ENCODE measurements around the gene CDH1.

CDH1 gene
- 0.17 to 0.97 (median 0.26) reads per million in 3 donors for total RNA-seq

- Histone ChIP-seq H3K4me1 (ENCODE audit: control insufficient read depth, insufficient read depth, low read length, poor library complexity, severe bottlenecking) (peaks cover 13% of the 10 kb centered on the region), H3K36me3 (ENCODE audit: control insufficient read depth, insufficient read depth, low read length) (no peaks in the 10 kb centered on the region), H3K4me3 (ENCODE audit: insufficient read depth, low read depth, low read length, poor library complexity, severe bottlenecking) (peak within 1 kb of the TSS; percentile 22), H3K27ac (ENCODE audit: insufficient read depth, low read length, poor library complexity, severe bottlenecking) (no peak within 1 kb of the TSS), H3K9me3 (ENCODE audit: control insufficient read depth, low read length) (no peaks in the 10 kb centered on the region), H3K27me3 (replicated peaks; ENCODE audit: control insufficient read depth, insufficient read depth, low read length, poor library complexity, severe bottlenecking) (peaks cover 17% of the 10 kb centered on the region)
- no peak for DNase-seq
These were observed at the start of gene CDH1 for GRCh38 chr16:68737046-68737729. Gene CDH1, plus strand, starts transcription at chr16:68737292. Its CDS starts 124 bp downstream, at chr16:68737416.

- H3K9me3 ChIP-seq (ENCODE audit: control insufficient read depth, low read length), result no peaks in the 10 kb centered on the region
- DNase-seq, result no peak
- H3K27me3 ChIP-seq (replicated peaks; ENCODE audit: control insufficient read depth, insufficient read depth, low read length, poor library complexity, severe bottlenecking), result no peaks in the 10 kb centered on the region
- no peak overlapping the region for H3K27ac ChIP-seq (ENCODE audit: insufficient read depth, low read length, poor library complexity, severe bottlenecking)
- H3K4me3 ChIP-seq (ENCODE audit: insufficient read depth, low read depth, low read length, poor library complexity, severe bottlenecking), result no peak overlapping the region
- H3K4me1 ChIP-seq (ENCODE audit: control insufficient read depth, insufficient read depth, low read length, poor library complexity, severe bottlenecking), result no peaks in the 10 kb centered on the region
- H3K36me3 ChIP-seq (ENCODE audit: control insufficient read depth, insufficient read depth, low read length), result no peaks in the 10 kb centered on the region
These were observed 47.2 kb upstream of the CDH1 start for GRCh38 chr16:68689921-68690320.

DNA sequence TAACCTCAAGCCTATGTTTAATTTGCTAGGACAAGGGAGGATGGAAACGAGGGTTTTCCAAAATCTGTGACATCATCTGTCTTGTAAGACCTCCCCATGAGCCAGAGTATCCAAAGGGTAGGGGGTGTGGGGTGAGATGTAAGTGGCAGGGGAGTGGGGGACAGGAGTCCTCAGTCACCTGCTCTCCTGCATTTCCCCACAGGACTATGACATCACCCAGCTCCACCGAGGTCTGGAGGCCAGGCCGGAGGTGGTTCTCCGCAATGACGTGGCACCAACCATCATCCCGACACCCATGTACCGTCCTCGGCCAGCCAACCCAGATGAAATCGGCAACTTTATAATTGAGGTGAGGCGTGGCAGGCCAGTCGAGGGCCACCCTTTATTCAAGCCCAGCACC, 41.5 kb upstream of the CDH1 start:
- no peak for DNase-seq
- H3K4me3 ChIP-seq (ENCODE audit: insufficient read depth, low read depth, low read length, poor library complexity, severe bottlenecking), result no peak overlapping the region
- H3K27me3 ChIP-seq (replicated peaks; ENCODE audit: control insufficient read depth, insufficient read depth, low read length, poor library complexity, severe bottlenecking), result no peaks in the 10 kb centered on the region
- no peak overlapping the region for H3K27ac ChIP-seq (ENCODE audit: insufficient read depth, low read length, poor library complexity, severe bottlenecking)
- no peaks in the 10 kb centered on the region for H3K36me3 ChIP-seq (ENCODE audit: control insufficient read depth, insufficient read depth, low read length)
- no peaks in the 10 kb centered on the region for H3K4me1 ChIP-seq (ENCODE audit: control insufficient read depth, insufficient read depth, low read length, poor library complexity, severe bottlenecking)
- no peaks in the 10 kb centered on the region for H3K9me3 ChIP-seq (ENCODE audit: control insufficient read depth, low read length)

- Histone ChIP-seq H3K4me3 (ENCODE audit: insufficient read depth, low read depth, low read length, poor library complexity, severe bottlenecking) (no peak overlapping the region), H3K4me1 (ENCODE audit: control insufficient read depth, insufficient read depth, low read length, poor library complexity, severe bottlenecking) (no peaks in the 10 kb centered on the region), H3K9me3 (ENCODE audit: control insufficient read depth, low read length) (no peaks in the 10 kb centered on the region), H3K27ac (ENCODE audit: insufficient read depth, low read length, poor library complexity, severe bottlenecking) (no peak overlapping the region), H3K27me3 (replicated peaks; ENCODE audit: control insufficient read depth, insufficient read depth, low read length, poor library complexity, severe bottlenecking) (no peaks in the 10 kb centered on the region), H3K36me3 (ENCODE audit: control insufficient read depth, insufficient read depth, low read length) (no peaks in the 10 kb centered on the region)
- DNase-seq, result no peak
These were observed 40.6 kb upstream of the CDH1 start for GRCh38 chr16:68696514-68696913.

GRCh38 chr16:68698091-68698490, 39.0 kb upstream of the CDH1 start:
- Histone ChIP-seq H3K27me3 (replicated peaks; ENCODE audit: control insufficient read depth, insufficient read depth, low read length, poor library complexity, severe bottlenecking) (no peaks in the 10 kb centered on the region), H3K4me3 (ENCODE audit: insufficient read depth, low read depth, low read length, poor library complexity, severe bottlenecking) (no peak overlapping the region), H3K36me3 (ENCODE audit: control insufficient read depth, insufficient read depth, low read length) (no peaks in the 10 kb centered on the region), H3K9me3 (ENCODE audit: control insufficient read depth, low read length) (no peaks in the 10 kb centered on the region), H3K27ac (ENCODE audit: insufficient read depth, low read length, poor library complexity, severe bottlenecking) (no peak overlapping the region), H3K4me1 (ENCODE audit: control insufficient read depth, insufficient read depth, low read length, poor library complexity, severe bottlenecking) (no peaks in the 10 kb centered on the region)
- DNase-seq, result no peak

DNA sequence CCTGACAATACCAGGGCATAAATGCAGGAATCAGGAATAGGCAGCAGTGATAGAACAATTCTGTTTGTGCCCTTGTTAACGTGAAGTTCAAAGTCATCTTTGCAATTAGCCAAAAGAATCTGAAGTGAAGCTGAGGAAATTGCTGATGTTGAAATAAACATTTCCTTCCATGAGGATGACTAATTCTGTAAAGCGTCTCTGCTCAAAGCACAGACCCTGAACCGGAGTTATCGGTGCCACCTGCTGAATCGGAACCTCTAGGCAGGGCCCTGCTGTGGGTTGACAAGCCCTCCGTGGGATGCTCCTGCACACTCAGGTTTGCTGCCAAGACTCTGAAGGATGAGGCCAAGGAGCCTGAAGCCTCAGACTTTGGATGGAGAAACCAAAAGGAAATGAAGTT, 37.0 kb upstream of the CDH1 start:
- H3K27me3 ChIP-seq (replicated peaks; ENCODE audit: control insufficient read depth, insufficient read depth, low read length, poor library complexity, severe bottlenecking), result no peaks in the 10 kb centered on the region
- no peak overlapping the region for H3K27ac ChIP-seq (ENCODE audit: insufficient read depth, low read length, poor library complexity, severe bottlenecking)
- no peaks in the 10 kb centered on the region for H3K36me3 ChIP-seq (ENCODE audit: control insufficient read depth, insufficient read depth, low read length)
- no peak for DNase-seq
- H3K4me3 ChIP-seq (ENCODE audit: insufficient read depth, low read depth, low read length, poor library complexity, severe bottlenecking), result no peak overlapping the region
- H3K9me3 ChIP-seq (ENCODE audit: control insufficient read depth, low read length), result no peaks in the 10 kb centered on the region
- H3K4me1 ChIP-seq (ENCODE audit: control insufficient read depth, insufficient read depth, low read length, poor library complexity, severe bottlenecking), result no peaks in the 10 kb centered on the region

DNA sequence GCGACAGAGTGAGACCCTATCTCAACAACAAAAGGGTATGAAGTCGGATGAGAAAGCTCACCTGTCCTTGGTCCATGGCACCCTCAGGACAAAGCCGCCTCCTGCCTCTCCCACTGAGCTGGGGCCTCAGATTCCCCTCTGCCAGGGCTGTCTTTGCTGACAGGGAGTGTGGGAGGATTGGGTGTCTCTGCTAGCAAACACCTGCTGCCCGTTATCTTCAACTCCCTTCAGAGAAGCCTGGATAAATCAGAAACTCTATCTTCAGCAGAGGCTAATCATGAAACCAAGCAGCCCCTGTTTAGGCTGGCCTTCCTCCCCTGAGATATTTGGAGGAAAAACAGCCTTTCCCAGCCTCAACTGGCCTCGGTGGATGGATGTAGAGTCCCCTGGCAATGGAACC, 36.3 kb upstream of the CDH1 start:
- DNase-seq, result no peak

GRCh38 chr16:68704232-68704867, 32.7 kb upstream of the CDH1 start:
- Histone ChIP-seq H3K27ac (ENCODE audit: insufficient read depth, low read length, poor library complexity, severe bottlenecking) (no peak overlapping the region), H3K9me3 (ENCODE audit: control insufficient read depth, low read length) (no peaks in the 10 kb centered on the region), H3K4me3 (ENCODE audit: insufficient read depth, low read depth, low read length, poor library complexity, severe bottlenecking) (no peak overlapping the region), H3K4me1 (ENCODE audit: control insufficient read depth, insufficient read depth, low read length, poor library complexity, severe bottlenecking) (no peaks in the 10 kb centered on the region), H3K27me3 (replicated peaks; ENCODE audit: control insufficient read depth, insufficient read depth, low read length, poor library complexity, severe bottlenecking) (no peaks in the 10 kb centered on the region), H3K36me3 (ENCODE audit: control insufficient read depth, insufficient read depth, low read length) (no peaks in the 10 kb centered on the region)
- DNase-seq, result peak in 2 of 3 donors; percentile 5 to 26

More for the DNA sequence above, 36.3 kb upstream of the CDH1 start:
- H3K27me3 ChIP-seq (replicated peaks; ENCODE audit: control insufficient read depth, insufficient read depth, low read length, poor library complexity, severe bottlenecking), result no peaks in the 10 kb centered on the region
- H3K4me1 ChIP-seq (ENCODE audit: control insufficient read depth, insufficient read depth, low read length, poor library complexity, severe bottlenecking), result no peaks in the 10 kb centered on the region
- no peaks in the 10 kb centered on the region for H3K9me3 ChIP-seq (ENCODE audit: control insufficient read depth, low read length)
- no peak overlapping the region for H3K27ac ChIP-seq (ENCODE audit: insufficient read depth, low read length, poor library complexity, severe bottlenecking)
- no peaks in the 10 kb centered on the region for H3K36me3 ChIP-seq (ENCODE audit: control insufficient read depth, insufficient read depth, low read length)
- no peak overlapping the region for H3K4me3 ChIP-seq (ENCODE audit: insufficient read depth, low read depth, low read length, poor library complexity, severe bottlenecking)

DNA sequence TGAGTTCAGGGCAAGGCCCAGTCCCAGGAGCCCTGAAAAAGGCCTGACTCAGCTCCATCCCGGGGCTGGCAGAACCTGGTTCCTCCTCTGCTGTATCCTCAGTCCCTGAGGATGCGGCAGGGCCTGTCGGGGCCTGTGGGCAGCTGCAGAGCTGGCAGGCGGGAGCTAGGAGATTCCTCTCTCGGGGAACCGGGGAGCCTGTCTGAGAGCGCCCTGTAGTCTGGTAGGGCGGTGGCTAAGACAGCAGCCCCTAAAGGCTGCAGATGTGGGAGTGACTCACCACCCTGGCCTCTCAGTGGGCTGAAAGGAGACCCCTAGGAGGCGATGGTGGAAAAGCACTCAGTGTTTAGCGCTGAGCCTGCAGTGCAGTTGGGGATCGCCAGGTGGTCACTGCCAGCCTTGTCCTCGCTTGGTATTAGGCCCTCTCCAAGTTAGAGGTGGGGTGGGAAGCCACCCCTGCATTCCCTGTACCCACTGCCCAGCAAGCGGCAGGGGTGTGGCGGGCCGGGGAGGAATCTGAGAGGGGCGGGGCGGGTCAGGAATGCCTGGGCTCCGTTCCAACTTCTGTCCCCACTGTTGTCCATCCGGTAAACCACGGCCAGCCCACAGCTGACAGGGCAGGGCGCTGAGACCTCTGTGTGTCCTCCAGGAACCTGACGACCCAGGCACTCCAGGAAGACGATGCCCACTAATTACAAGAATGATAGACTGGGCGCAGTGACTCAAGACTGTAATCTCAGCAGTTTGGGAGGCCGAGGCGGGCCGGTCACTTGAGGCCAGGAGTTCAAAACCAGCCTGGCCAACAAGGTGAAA, 29.5 kb upstream of the CDH1 start:
- Histone ChIP-seq H3K4me3 (ENCODE audit: insufficient read depth, low read depth, low read length, poor library complexity, severe bottlenecking) (no peak overlapping the region), H3K4me1 (ENCODE audit: control insufficient read depth, insufficient read depth, low read length, poor library complexity, severe bottlenecking) (no peaks in the 10 kb centered on the region), H3K36me3 (ENCODE audit: control insufficient read depth, insufficient read depth, low read length) (no peaks in the 10 kb centered on the region), H3K27ac (ENCODE audit: insufficient read depth, low read length, poor library complexity, severe bottlenecking) (no peak overlapping the region), H3K27me3 (replicated peaks; ENCODE audit: control insufficient read depth, insufficient read depth, low read length, poor library complexity, severe bottlenecking) (no peaks in the 10 kb centered on the region), H3K9me3 (ENCODE audit: control insufficient read depth, low read length) (no peaks in the 10 kb centered on the region)
- no peak for DNase-seq

DNA sequence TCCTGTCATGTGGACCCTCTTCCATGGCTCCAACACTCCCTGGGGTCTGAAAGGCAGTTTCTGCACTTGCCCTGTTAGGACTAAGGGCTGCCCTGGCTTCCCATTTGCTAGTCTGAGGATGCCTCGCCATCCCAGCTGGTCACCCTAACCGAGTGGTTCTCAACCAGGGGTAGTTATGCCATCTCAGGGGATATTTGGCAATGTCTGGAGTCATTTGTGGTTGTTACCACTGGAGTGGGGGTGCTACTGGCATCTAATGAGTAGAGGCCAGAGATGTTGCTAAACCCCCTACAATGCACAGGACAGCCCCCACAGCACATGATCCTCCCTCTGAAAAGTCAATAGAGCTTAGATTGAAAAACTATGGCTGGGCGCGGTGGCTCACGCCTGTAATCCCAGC, 26.9 kb upstream of the CDH1 start:
- no peak for DNase-seq
- Histone ChIP-seq H3K4me1 (ENCODE audit: control insufficient read depth, insufficient read depth, low read length, poor library complexity, severe bottlenecking) (no peaks in the 10 kb centered on the region), H3K27me3 (replicated peaks; ENCODE audit: control insufficient read depth, insufficient read depth, low read length, poor library complexity, severe bottlenecking) (no peaks in the 10 kb centered on the region), H3K36me3 (ENCODE audit: control insufficient read depth, insufficient read depth, low read length) (no peaks in the 10 kb centered on the region), H3K9me3 (ENCODE audit: control insufficient read depth, low read length) (no peaks in the 10 kb centered on the region), H3K27ac (ENCODE audit: insufficient read depth, low read length, poor library complexity, severe bottlenecking) (no peak overlapping the region), H3K4me3 (ENCODE audit: insufficient read depth, low read depth, low read length, poor library complexity, severe bottlenecking) (no peak overlapping the region)
